ENCODE measurements around the gene COL5A1.

DNA sequence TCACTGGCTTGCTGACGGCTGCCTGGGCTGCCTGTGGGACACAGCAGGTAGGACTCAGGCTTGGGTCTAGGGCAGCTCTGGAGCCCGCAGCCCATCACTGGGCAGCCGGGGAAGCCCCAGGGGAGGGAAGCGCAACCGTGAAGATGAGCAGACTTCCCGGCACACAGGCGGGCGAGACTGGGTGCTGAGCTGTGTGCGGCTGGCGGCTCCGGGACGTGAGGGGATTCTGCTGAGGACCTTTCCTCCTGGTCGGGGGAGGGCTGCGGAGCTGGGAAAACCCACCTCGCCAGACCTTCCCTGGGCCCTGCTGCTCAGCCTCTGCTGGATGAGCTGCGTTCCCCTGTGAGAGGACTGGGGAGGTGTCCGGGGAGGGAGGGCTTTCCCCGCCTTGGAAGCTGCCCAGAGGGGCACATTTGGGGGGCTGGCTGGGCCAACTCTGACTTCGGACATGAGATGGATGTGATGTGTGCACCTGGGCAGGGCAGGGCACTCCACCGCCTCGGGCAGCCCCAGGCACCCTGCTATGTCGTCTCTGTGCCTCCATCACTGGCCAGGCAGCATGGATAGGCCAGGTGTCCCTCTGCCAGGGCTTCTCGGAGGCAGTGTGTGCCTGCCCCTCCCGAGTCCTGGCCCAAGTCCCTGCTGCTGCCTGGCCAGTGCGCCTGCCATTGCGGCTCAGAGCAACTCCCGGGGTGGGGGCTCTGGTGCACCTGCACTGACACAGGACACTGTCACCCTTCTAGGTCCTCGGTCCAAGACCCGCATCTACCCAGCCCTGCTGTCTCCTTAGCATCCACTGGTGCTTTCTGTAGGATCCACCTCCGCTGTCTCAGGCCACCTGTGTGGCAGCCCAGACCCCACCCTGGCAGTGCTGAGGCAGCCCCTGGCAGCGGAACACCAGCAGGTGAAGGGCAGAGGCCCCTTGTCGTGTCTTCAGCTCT, 66.4 kb downstream of the COL5A1 start:
- TF ChIP-seq, protein P1, sequence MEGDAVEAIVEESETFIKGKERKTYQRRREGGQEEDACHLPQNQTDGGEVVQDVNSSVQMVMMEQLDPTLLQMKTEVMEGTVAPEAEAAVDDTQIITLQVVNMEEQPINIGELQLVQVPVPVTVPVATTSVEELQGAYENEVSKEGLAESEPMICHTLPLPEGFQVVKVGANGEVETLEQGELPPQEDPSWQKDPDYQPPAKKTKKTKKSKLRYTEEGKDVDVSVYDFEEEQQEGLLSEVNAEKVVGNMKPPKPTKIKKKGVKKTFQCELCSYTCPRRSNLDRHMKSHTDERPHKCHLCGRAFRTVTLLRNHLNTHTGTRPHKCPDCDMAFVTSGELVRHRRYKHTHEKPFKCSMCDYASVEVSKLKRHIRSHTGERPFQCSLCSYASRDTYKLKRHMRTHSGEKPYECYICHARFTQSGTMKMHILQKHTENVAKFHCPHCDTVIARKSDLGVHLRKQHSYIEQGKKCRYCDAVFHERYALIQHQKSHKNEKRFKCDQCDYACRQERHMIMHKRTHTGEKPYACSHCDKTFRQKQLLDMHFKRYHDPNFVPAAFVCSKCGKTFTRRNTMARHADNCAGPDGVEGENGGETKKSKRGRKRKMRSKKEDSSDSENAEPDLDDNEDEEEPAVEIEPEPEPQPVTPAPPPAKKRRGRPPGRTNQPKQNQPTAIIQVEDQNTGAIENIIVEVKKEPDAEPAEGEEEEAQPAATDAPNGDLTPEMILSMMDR (IDR thresholded peaks at IDR 0.05): no peak
- no peak for TF ChIP-seq POLR2A (IDR thresholded peaks at IDR 0.05)
- no peak for TF ChIP-seq EP300 (IDR thresholded peaks at IDR 0.05; ENCODE audit: low read depth)
- no peak for TF ChIP-seq POLR2AphosphoS5 (IDR thresholded peaks at IDR 0.05)
